Measurements from ENCODE around the gene ERC2. TPM values are rescaled to one million over a fixed set of nuclear protein-coding genes. Genes with fewer than 3 reads are reported as not detected.

The ERC2 gene
- total and polyA plus RNA-seq, 2 of the 13 experiments (the other 11 are each of a cell fraction or from before 2014, with no cell fraction given): 0.16 to 0.22 TPM

DNA sequence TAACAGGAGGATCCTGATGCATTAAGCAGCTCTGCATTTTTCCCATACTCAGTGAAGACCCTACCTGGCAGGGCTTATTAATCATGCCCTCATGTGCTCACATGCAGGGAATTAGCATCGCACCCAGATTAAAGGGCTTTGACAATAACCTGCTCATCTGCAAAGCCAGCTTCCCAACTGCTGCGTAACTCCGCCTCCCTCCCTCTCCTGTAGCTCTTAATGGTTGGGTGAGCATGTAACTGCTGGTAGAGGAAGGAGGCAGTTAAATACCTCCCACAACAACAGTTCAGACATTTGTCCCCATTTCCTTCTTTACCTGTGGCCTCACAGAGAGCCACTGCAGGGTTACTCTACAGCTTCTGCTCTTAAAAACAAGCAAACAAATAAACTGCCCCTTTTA is 777.5 kb downstream of the ERC2 start (continued):
- TF ChIP-seq EHMT2 (IDR thresholded peaks at IDR 0.05; ENCODE audit: borderline replicate concordance, low read depth, low read length) (no peak), SPEN (CRISPR knock-in tag; IDR thresholded peaks at IDR 0.05; ENCODE audit: low read depth) (no peak), ZNF354B (CRISPR knock-in tag; IDR thresholded peaks at IDR 0.05) (no peak), KLF16 (CRISPR knock-in tag; IDR thresholded peaks at IDR 0.05) (no peak), TAF15 (IDR thresholded peaks at IDR 0.05; ENCODE audit: low read depth, low read length, poor library complexity, severe bottlenecking) (no peak)
- TF ChIP-seq, protein P1, sequence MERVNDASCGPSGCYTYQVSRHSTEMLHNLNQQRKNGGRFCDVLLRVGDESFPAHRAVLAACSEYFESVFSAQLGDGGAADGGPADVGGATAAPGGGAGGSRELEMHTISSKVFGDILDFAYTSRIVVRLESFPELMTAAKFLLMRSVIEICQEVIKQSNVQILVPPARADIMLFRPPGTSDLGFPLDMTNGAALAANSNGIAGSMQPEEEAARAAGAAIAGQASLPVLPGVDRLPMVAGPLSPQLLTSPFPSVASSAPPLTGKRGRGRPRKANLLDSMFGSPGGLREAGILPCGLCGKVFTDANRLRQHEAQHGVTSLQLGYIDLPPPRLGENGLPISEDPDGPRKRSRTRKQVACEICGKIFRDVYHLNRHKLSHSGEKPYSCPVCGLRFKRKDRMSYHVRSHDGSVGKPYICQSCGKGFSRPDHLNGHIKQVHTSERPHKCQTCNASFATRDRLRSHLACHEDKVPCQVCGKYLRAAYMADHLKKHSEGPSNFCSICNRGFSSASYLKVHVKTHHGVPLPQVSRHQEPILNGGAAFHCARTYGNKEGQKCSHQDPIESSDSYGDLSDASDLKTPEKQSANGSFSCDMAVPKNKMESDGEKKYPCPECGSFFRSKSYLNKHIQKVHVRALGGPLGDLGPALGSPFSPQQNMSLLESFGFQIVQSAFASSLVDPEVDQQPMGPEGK (CRISPR knock-in tag; IDR thresholded peaks at IDR 0.05): no peak
- TF ChIP-seq, protein P2, sequence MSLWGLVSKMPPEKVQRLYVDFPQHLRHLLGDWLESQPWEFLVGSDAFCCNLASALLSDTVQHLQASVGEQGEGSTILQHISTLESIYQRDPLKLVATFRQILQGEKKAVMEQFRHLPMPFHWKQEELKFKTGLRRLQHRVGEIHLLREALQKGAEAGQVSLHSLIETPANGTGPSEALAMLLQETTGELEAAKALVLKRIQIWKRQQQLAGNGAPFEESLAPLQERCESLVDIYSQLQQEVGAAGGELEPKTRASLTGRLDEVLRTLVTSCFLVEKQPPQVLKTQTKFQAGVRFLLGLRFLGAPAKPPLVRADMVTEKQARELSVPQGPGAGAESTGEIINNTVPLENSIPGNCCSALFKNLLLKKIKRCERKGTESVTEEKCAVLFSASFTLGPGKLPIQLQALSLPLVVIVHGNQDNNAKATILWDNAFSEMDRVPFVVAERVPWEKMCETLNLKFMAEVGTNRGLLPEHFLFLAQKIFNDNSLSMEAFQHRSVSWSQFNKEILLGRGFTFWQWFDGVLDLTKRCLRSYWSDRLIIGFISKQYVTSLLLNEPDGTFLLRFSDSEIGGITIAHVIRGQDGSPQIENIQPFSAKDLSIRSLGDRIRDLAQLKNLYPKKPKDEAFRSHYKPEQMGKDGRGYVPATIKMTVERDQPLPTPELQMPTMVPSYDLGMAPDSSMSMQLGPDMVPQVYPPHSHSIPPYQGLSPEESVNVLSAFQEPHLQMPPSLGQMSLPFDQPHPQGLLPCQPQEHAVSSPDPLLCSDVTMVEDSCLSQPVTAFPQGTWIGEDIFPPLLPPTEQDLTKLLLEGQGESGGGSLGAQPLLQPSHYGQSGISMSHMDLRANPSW (CRISPR knock-in tag; IDR thresholded peaks at IDR 0.05; ENCODE audit: borderline replicate concordance): no peak
- TF ChIP-seq, protein P3, sequence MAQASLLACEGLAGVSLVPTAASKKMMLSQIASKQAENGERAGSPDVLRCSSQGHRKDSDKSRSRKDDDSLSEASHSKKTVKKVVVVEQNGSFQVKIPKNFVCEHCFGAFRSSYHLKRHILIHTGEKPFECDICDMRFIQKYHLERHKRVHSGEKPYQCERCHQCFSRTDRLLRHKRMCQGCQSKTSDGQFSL (CRISPR knock-in tag; IDR thresholded peaks at IDR 0.05): no peak
